Fibroblast of lung (primary cell): Measurements from ENCODE around the gene AFAP1L2. TPM values are rescaled to one million over a fixed set of nuclear protein-coding genes. Genes with fewer than 3 reads are reported as not detected.

ENCODE experiments used
- DNase-seq, 2 donors: peaks; one replicate each; pipeline versions ENCODE4 v3.0.0 to v3.0.0-alpha.2; 2010; ENCODE audit warnings: low read depth in 2 of 2
- H2AFZ ChIP-seq: 2 replicates; pipeline ENCODE4 v1.5.1; 2012; ENCODE audit warnings: low read length, control low read depth, inconsistent platforms
- H3K27ac ChIP-seq: 2 replicates; pipeline ENCODE4 v1.5.1; 2011; ENCODE audit warnings: low read length, control low read depth; ENCODE audit not compliant: insufficient read depth
- H3K27me3 ChIP-seq: 2 replicates; pipeline ENCODE4 v1.5.1; 2011; ENCODE audit warnings: mild to moderate bottlenecking, low read length; ENCODE audit not compliant: control insufficient read depth, insufficient read depth
- H3K36me3 ChIP-seq: 2 replicates; pipeline ENCODE4 v1.5.1; 2011; ENCODE audit warnings: low read length; ENCODE audit not compliant: control insufficient read depth, insufficient read depth
- H3K4me1 ChIP-seq: 2 replicates; pipeline ENCODE4 v1.5.1; 2011; ENCODE audit warnings: low read length; ENCODE audit not compliant: control insufficient read depth, insufficient read depth; ENCODE audit errors: extremely low read depth
- H3K4me2 ChIP-seq: 2 replicates; pipeline ENCODE4 v1.5.1; 2011; ENCODE audit warnings: low read length, control low read depth; ENCODE audit not compliant: insufficient read depth; ENCODE audit errors: extremely low read depth
- H3K4me3 ChIP-seq, 4 experiments: fragments of 200-600 bp in 1 of 4; sonication (generic) in 1 of 4; replicated peaks in 1 of 4; 2 replicates each; pipeline ENCODE4 v1.5.1; 2011 to 2016; ENCODE audit warnings: low read length in 4 of 4, low read depth in 3 of 4, mild to moderate bottlenecking in 3 of 4, control low read depth in 2 of 4, inconsistent platforms in 1 of 4, mixed read lengths in 1 of 4; ENCODE audit not compliant: insufficient read depth in 1 of 4; ENCODE audit errors: control extremely low read depth in 1 of 4
- H3K79me2 ChIP-seq: 2 replicates; pipeline ENCODE4 v1.5.1; 2012; ENCODE audit warnings: mild to moderate bottlenecking, low read length, inconsistent platforms; ENCODE audit not compliant: control insufficient read depth, insufficient read depth
- H3K9ac ChIP-seq: 2 replicates; pipeline ENCODE4 v1.5.1; 2011; ENCODE audit warnings: mild to moderate bottlenecking, low read length, control low read depth; ENCODE audit not compliant: insufficient read depth
- H3K9me3 ChIP-seq: 2 replicates; pipeline ENCODE4 v1.5.1; 2012; ENCODE audit warnings: low read depth, low read length; ENCODE audit not compliant: control insufficient read depth, insufficient read depth
- H4K20me1 ChIP-seq: 2 replicates; pipeline ENCODE4 v1.5.1; 2011; ENCODE audit warnings: low read length; ENCODE audit not compliant: control insufficient read depth, insufficient read depth; ENCODE audit errors: extremely low read depth
- EZH2 ChIP-seq: IDR thresholded peaks from 2 replicates; pipeline ENCODE4 v1.5.1; 2012; ENCODE audit warnings: low read length, control low read depth, mild to moderate bottlenecking; ENCODE audit errors: missing control alignments
- polyA plus RNA-seq, 2 donors: library from polyadenylated mRNA; depleted of rRNA in 1 of 2; stranded (reverse) in 1 of 2; unstranded in 1 of 2; fragments of >200 nt; gene quantifications; 2 replicates each; pipeline ENCODE4 v1.2.1, GENCODE V29; 2011 to 2012; ENCODE audit warnings: missing spikeins in 1 of 2
- total RNA-seq: library from RNA; depleted of rRNA; stranded (reverse); fragments of >200 nt; gene quantifications from 2 replicates; pipeline ENCODE4 v1.2.1, GENCODE V29; 2014
- TF ChIP-seq, protein P1 (sequence below), 2 donors: IDR thresholded peaks in 1 of 2; conservative IDR thresholded peaks in 1 of 2; 1 replicate in 1 of 2; 2 replicates in 1 of 2; pipeline ENCODE4 v1.5.1; 2011 to 2012; ENCODE audit warnings: low read length in 2 of 2, control low read depth in 1 of 2, inconsistent platforms in 1 of 2, low read depth in 1 of 2, mild to moderate bottlenecking in 1 of 2

Gene AFAP1L2
- total and polyA plus RNA-seq, 2 donors (not counting 1 experiment from before 2014, with no cell fraction given): 0.17 to 9.6 TPM

DNA sequence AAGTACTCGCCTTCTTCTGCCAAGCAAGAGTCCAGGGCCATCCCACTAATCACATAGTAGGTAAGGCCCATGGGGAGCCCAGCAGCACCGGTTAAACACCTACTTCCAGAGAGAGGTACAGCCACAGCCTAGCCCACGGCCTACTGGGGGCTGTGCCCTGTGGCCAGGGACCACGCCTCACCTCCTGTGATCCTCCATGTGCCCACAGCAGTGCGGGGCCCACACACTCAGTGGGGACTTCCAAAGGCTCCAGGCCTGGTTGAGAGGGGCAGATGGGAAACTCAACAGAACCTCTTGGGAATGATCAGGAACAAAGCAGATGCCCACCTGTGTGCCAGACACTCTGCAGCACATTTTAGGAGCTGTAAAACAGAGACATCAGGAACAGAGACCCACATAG is 19.7 kb downstream of the AFAP1L2 start:
- no peaks in the 10 kb centered on the region for H4K20me1 ChIP-seq
- H3K27ac ChIP-seq: no peak overlapping the region
- H3K4me3 ChIP-seq: no peak overlapping the region
- H3K4me2 ChIP-seq: no peak overlapping the region
- H3K27me3 ChIP-seq: peaks cover 5% of the 10 kb centered on the region
- no peak overlapping the region for H2AFZ ChIP-seq
- H3K4me1 ChIP-seq: no peaks in the 10 kb centered on the region
- no peaks in the 10 kb centered on the region for H3K9me3 ChIP-seq
- no peaks in the 10 kb centered on the region for H3K36me3 ChIP-seq
- no peak overlapping the region for H3K9ac ChIP-seq
- TF ChIP-seq EZH2: no peak
- TF ChIP-seq, protein P1, sequence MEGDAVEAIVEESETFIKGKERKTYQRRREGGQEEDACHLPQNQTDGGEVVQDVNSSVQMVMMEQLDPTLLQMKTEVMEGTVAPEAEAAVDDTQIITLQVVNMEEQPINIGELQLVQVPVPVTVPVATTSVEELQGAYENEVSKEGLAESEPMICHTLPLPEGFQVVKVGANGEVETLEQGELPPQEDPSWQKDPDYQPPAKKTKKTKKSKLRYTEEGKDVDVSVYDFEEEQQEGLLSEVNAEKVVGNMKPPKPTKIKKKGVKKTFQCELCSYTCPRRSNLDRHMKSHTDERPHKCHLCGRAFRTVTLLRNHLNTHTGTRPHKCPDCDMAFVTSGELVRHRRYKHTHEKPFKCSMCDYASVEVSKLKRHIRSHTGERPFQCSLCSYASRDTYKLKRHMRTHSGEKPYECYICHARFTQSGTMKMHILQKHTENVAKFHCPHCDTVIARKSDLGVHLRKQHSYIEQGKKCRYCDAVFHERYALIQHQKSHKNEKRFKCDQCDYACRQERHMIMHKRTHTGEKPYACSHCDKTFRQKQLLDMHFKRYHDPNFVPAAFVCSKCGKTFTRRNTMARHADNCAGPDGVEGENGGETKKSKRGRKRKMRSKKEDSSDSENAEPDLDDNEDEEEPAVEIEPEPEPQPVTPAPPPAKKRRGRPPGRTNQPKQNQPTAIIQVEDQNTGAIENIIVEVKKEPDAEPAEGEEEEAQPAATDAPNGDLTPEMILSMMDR (conservative IDR thresholded peaks at IDR 0.05 in 1 of 2, IDR thresholded peaks at IDR 0.05 in 1 of 2; ENCODE audit: low read depth in 1 of 2, low read length in 2 of 2): no peak
- no peak for DNase-seq
- H3K79me2 ChIP-seq: no peaks in the 10 kb centered on the region

DNA sequence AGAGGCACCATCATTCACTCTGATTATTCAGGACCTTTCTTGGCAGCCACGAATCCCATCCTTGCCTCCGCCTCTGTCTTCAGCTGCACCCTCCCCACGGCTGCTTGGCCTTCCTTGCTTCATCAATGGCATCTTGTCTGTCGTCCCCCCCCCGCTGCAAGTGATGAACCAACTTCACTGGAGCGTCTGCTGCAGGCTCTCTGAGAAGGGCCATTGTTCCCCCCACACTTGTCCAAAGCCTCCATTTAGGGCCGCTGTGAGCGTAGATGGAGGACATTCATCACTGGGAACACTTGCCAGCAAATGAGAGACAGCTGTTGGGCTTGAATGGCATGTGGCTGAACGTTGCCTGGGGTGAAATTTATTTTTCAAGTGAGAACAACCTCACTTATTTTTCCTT is 20.1 kb downstream of the AFAP1L2 start:
- Histone ChIP-seq H3K27ac (no peak overlapping the region), H3K79me2 (no peaks in the 10 kb centered on the region)
- TF ChIP-seq, protein P1 (conservative IDR thresholded peaks at IDR 0.05 in 1 of 2, IDR thresholded peaks at IDR 0.05 in 1 of 2; ENCODE audit: low read depth in 1 of 2, low read length in 2 of 2): no peak
- TF ChIP-seq EZH2: no peak

DNA sequence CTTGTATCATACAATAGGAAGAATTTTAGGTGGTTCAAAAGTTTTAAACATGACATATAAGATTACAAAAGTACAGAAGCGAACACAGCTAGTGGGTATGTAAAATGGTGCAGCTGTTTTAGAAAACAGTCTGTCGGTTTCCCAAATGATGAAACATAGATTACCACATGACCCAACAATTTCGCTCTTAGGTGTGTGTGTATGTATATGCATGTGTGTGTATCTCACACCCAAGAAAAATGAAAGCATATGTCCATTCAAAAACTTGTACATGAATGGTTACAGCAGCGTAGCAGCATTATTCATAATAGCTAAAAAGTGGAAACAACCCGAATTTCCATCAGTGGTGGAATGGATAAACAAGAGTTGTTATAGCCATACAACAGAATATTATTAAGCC is 23.5 kb downstream of the AFAP1L2 start:
- H3K9me3 ChIP-seq: no peaks in the 10 kb centered on the region
- no peaks in the 10 kb centered on the region for H3K36me3 ChIP-seq
- H4K20me1 ChIP-seq: no peaks in the 10 kb centered on the region
- no peak overlapping the region for H3K9ac ChIP-seq
- no peak overlapping the region for H3K27ac ChIP-seq
- no peak overlapping the region for H2AFZ ChIP-seq
- H3K4me1 ChIP-seq: no peaks in the 10 kb centered on the region
- no peak overlapping the region for H3K4me2 ChIP-seq
- no peaks in the 10 kb centered on the region for H3K79me2 ChIP-seq
- H3K4me3 ChIP-seq: no peak overlapping the region
- no peak for TF ChIP-seq EZH2
- TF ChIP-seq, protein P1 (conservative IDR thresholded peaks at IDR 0.05 in 1 of 2, IDR thresholded peaks at IDR 0.05 in 1 of 2; ENCODE audit: low read depth in 1 of 2, low read length in 2 of 2): no peak
- H3K27me3 ChIP-seq: peaks cover 2% of the 10 kb centered on the region
- DNase-seq: no peak

More for the DNA sequence above, 20.1 kb downstream of the AFAP1L2 start:
- H3K4me1 ChIP-seq: no peaks in the 10 kb centered on the region
- no peak overlapping the region for H3K4me2 ChIP-seq
- no peaks in the 10 kb centered on the region for H3K36me3 ChIP-seq
- H3K27me3 ChIP-seq: peaks cover 5% of the 10 kb centered on the region
- no peak overlapping the region for H3K9ac ChIP-seq
- no peaks in the 10 kb centered on the region for H4K20me1 ChIP-seq
- H3K4me3 ChIP-seq: no peak overlapping the region
- no peak overlapping the region for H2AFZ ChIP-seq
- no peak for DNase-seq
- H3K9me3 ChIP-seq: no peaks in the 10 kb centered on the region
